Right kidney (tissue), 1 donor: ENCODE results near the gene YTHDF2.

ENCODE experiments used
- DNase-seq: peaks from one replicate; pipeline ENCODE4 v3.0.0-alpha.2; 2016

YTHDF2 gene

GRCh38 chr1:28796352-28797211 lies 59.8 kb downstream of the YTHDF2 start:
- DNase-seq = no peak

- no peak for DNase-seq
Measured at GRCh38 chr1:28800324-28800723, 63.6 kb downstream of the YTHDF2 start.

- no peak for DNase-seq
Measured at GRCh38 chr1:28801461-28801860, 64.7 kb downstream of the YTHDF2 start.

- no peak for DNase-seq
Measured at GRCh38 chr1:28803051-28803450, 66.3 kb downstream of the YTHDF2 start.

- no peak for DNase-seq
Measured at GRCh38 chr1:28803662-28804061, 66.9 kb downstream of the YTHDF2 start.

GRCh38 chr1:28804071-28804470 lies 67.3 kb downstream of the YTHDF2 start:
- DNase-seq = no peak

- no peak for DNase-seq
Measured at GRCh38 chr1:28807046-28807445, 70.3 kb downstream of the YTHDF2 start.

- DNase-seq = no peak
Measured at GRCh38 chr1:28807986-28808385, 71.2 kb downstream of the YTHDF2 start.

GRCh38 chr1:28811369-28811765 lies 74.6 kb downstream of the YTHDF2 start:
- DNase-seq = no peak

GRCh38 chr1:28811766-28812668 lies 75.3 kb downstream of the YTHDF2 start, which contains the start of gene OPRD1:
Gene OPRD1, plus strand, starts transcription at chr1:28812170. Its CDS starts 214 bp downstream, at chr1:28812384.
- DNase-seq = peak; percentile 80

GRCh38 chr1:28812669-28813468 lies 76.1 kb downstream of the YTHDF2 start:
- DNase-seq = no peak

- no peak for DNase-seq
Measured at GRCh38 chr1:28813931-28814465, 77.3 kb downstream of the YTHDF2 start.

- DNase-seq = peak; percentile 14
Measured at GRCh38 chr1:28815533-28816185, 78.9 kb downstream of the YTHDF2 start.

- no peak for DNase-seq
Measured at GRCh38 chr1:28817133-28817532, 80.4 kb downstream of the YTHDF2 start.

- no peak for DNase-seq
Measured at GRCh38 chr1:28819020-28819419, 82.3 kb downstream of the YTHDF2 start.
